Activated CD4-positive, alpha-beta T cell treated with anti-CD3 and anti-CD28 coated beads, Interleukin-2, Interleukin-4, amounts not matched to agents 100 ng/mL and 50 ng/mL, durations not matched to agents 16 hours and 8 hours (primary cell): ENCODE data around the gene ZER1.

Experiments used
- DNase-seq: peaks from one replicate; pipeline ENCODE4 v3.0.0-alpha.2; 2020; ENCODE audit warnings: low spot score

The ZER1 gene

DNA sequence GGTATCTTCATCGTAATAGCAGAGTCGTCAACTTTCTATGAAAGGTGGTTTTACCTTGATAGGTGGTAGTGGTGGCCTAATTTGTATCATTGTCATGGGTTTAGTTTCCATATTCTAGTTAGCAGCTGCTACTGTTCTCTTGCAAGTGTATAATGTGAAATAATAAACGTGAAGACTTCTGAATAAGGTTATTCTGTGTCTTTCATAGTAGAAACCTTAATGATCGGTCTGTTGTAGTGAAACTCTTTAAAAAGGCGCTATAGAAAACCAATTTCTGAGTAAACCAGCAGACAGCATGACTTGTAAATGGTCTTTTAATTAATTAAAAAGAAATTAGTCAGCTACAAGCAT is 81.1 kb downstream of the ZER1 start:
- DNase-seq: no peak

DNA sequence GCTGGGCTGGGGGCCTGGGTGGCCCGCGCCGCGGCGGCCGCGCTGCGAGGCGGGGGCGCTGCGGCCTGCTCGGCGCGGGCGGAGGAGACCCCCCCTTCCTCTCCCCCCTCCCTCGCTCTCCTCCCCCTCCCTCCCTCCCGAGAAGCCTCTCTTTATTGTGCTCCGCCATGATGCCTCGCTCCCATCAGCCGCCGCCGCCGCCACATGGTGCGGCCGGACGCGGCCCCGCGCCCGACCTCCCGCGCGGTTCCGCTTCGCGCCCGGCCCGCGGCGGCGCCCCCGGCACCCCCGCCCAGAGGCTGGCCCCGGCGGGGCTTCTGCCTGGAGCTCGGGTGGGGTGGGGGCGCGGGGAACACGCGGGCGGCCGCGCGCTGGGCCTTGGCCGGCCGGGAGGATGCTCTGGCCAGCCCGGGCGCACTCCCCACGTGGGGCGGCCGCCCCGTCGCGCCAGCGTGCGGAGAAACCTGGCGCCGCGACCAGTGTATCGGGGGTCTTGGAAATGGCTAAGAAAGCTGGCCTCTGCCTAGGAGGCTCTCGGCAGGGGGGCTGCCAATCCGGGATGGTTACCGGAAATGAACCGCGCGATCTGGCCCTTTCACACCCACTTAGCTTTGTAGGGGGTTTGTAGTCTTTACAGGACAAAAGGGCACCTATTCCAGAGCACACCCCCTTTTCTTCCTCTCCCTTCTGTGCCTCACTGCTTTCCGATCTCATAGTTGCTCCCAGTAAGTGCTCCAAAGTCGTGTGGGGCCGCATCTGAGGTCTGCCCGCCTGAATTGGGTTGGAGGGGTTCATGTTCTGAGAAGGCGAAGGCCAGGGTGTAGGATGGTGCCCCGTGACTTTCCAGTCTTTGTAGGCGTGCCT is 81.7 kb downstream of the ZER1 start:
- DNase-seq: peak; percentile 43

DNA sequence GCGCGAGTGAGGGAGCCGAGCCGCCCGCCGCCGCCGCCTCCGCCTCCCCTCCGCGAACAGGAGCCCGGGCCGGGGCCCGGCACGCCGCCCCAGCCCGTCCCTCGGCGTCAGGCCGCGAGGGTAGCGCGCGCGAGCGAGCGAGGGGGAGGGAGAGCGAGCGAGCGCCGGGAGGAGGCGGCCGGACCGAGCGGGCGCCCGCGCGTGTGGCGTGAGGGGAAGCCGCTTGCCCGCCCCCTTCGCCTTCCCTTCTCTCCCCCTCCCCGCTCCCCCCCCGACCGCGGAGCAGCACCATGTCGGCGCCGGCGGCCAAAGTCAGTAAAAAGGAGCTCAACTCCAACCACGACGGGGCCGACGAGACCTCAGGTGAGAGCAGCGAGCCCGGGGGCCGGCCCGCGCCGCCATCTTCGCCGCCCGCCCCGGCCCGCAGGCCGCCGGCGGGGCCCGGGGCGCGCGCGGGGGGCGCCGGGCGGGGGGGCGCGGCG is 82.4 kb downstream of the ZER1 start:
- no peak for DNase-seq

- DNase-seq: peak; percentile 95
Measured at GRCh38 chr9:128688501-128689292, 83.0 kb downstream of the ZER1 start, which contains the start of gene SET. Gene SET, plus strand, starts transcription at chr9:128689222. Its CDS starts 361 bp downstream, at chr9:128689583.

GRCh38 chr9:128687453-128687852 is 84.3 kb downstream of the ZER1 start:
- no peak for DNase-seq

GRCh38 chr9:128685636-128686489 is 85.9 kb downstream of the ZER1 start:
- peak; percentile 54 for DNase-seq

DNA sequence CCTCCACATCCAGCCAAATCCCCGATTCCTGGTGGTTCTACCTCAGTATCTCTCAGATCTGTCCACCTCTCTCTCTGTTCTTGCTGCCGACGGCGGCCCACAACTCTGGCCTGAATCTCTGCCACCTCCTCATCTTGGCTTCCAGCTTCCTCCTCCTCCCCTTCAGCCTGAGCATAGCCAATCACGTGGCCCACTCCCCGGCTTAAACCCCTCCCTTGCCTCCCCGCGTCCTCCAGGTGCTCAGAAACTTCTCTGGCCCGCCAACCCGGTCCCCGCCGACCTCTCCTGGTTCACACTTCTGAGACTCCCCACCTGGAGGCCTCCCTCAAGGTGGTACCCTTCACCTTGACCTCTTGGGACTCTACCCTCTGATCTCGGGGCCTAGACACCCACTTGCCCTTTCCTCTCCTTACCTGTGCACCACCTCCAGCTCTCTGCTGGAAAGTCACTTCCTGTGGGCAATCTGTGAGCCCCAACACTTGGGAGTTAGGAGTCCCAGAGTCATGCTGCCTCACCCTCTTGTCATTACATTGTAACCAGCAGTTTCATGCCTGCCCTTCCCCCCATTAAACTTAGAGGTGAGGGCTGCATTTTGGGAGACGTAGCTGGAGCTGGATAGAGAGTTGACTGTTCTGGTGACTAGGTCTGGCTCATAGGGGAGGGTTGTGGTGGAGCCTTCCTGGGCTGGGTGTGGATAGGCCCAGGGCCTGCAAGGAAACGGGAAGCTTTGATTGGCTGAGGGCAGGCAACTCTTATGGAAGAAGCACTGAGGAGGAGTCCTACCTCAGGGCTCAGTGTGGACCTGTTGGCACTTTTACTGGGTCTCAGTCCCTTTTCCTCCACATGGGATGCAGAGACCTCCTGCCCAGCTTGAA is 87.2 kb downstream of the ZER1 start:
- peak; percentile 89 for DNase-seq

DNA sequence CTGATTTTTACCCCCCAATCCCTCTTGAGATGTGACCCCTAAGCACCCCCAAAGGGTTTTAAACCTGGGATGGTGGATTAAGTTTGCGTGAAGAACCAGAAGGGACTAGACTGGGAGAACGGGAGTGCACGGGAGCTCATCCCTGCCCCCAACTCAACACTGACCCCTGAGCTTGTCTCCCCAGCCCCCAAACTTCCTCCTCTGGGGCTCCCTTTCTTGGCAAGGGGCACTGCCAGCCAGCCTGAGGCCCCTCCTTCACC is 87.7 kb downstream of the ZER1 start:
- no peak for DNase-seq

GRCh38 chr9:128683340-128684064 is 88.2 kb downstream of the ZER1 start:
- DNase-seq: peak; percentile 49
